GM18519 (cell line): ENCODE measurements around the gene CEP95.
A peak's percentile ranks its signal among the peaks of the same experiment; 100 is the strongest.
"Not testable (repeated sequence)": the region's sequence is repeated elsewhere in the genome, so short reads cannot be mapped to it uniquely, and the experiment has no call there.

ENCODE experiments used
- ATAC-seq: cut with Tn5 transposase; IDR thresholded peaks from one replicate; pipeline ENCODE4 v1.9.1; 2021; ENCODE audit warnings: mild to moderate bottlenecking, moderate library complexity; ENCODE audit not compliant: unreplicated experiment, low FRiP score

CEP95 gene

DNA sequence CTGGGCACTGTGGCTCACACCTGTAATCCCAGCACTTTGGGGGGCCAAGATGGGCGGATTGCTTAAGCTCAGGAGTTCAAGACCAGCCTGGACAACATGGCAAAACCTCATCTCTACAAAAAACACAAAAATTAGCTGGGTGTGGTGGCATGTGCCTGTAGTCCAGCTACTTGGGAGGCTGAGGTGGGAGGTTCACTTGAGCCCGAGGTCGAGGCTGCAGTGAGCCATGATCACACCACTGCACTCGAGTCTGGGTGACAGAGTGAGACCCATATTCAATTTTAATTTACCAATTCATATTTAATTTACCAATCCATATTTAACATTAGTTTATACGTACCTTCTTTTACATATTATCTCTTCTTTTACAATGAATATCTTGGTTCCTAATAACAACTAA, 11.5 kb upstream of the CEP95 start:
- ATAC-seq: not testable (repeated sequence)

- no peak for ATAC-seq
Measured at GRCh38 chr17:64496348-64496785, 10.4 kb upstream of the CEP95 start.

DNA sequence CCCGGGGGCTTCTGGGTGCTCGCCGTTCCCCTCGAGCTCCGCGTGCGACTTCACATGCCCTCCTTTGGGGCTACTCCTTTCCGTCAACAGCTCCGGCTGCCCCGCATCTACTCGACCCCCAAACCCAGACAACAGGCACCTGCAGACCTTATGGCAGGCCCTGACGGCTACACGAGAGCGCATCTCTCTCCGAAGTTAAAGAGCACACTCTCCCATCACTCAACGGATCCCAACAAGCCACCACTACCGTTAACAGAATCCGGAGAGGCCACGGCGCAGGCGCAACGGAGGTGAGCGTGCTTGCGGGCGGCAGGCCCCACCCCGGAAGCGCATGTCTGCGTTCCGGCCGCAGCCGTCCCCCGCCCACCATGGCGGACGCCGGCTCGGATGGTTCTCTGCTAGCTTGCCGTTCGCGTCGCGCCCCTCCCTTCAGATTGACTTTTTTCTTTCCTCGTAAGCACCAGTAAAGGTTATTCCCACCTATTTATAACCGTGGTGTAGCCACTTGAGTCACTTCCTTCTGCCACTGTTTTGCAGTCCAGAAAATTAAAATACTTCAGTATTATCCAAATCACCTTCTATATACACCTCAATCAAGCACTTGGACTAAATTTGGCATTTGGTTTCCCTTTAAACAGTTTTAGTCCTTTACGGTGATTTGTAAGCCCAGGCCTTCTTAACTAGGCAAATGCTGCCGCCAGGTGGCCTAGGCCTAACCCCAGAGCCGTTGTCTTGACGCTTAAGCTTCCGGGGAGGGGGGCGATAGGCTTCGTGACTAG, 9.8 kb upstream of the CEP95 start, which contains the start of gene POLG2:
Gene POLG2 (minus strand): TSS at position 269 of the 779 bp plus-strand sequence. CDS start 86 bp downstream, at position 183.
- ATAC-seq: no peak

DNA sequence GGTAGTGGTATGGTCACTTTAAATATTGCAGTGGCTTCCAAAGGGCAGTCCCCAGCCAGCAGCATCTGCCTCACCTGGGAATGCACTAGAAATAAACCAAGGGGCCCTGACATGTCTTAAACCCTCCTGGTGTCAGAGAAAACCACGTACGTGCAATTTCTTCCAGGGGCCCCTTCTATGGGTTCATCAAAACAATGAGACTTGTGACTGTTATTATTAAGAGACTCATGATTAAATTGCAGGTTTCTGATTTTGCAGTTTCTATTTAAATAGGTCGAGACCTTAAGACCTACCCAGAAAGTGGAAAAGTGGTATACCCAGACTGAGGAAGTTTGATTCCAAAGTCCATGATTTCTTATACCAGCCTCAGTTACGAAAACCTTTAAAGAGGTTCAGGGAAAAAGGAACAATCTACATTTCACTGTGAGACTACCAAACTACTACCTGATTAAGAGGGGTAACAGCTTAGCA, 9.2 kb upstream of the CEP95 start:
- ATAC-seq: no peak

GRCh38 chr17:64498308-64499203, 8.2 kb upstream of the CEP95 start:
- ATAC-seq: no peak

DNA sequence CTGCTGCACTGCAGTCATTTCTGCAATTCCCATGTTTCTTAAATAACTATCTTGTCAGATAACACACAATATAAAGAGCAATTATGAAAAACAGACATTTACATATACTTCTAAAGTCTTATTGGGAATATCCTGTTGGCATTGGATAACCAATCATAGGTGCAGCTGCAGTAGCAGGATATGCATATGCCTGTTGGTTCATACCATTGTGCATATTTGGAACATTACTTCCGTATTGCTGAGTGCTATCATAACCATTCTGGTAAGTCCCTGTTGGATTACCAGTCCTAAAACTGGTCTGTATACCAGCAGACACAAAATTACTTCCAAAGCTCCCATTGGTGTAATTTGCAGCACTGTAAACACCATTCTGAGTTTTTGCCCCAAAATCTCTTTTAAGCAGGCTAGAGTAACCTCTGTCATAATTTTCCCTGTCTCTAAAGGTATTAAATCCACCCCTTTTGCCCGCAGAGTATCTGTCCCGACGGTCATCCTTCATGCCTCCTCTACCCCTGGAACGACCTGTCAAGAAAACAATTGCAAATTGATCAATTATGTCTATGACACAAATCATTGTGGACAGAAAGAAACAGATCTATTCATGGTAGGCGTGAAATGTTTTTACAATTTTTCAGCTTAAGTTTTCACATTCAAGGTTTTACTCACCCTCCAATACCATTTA, 6.8 kb upstream of the CEP95 start:
- no peak for ATAC-seq

GRCh38 chr17:64500487-64500859, 6.3 kb upstream of the CEP95 start:
- no peak for ATAC-seq

DNA sequence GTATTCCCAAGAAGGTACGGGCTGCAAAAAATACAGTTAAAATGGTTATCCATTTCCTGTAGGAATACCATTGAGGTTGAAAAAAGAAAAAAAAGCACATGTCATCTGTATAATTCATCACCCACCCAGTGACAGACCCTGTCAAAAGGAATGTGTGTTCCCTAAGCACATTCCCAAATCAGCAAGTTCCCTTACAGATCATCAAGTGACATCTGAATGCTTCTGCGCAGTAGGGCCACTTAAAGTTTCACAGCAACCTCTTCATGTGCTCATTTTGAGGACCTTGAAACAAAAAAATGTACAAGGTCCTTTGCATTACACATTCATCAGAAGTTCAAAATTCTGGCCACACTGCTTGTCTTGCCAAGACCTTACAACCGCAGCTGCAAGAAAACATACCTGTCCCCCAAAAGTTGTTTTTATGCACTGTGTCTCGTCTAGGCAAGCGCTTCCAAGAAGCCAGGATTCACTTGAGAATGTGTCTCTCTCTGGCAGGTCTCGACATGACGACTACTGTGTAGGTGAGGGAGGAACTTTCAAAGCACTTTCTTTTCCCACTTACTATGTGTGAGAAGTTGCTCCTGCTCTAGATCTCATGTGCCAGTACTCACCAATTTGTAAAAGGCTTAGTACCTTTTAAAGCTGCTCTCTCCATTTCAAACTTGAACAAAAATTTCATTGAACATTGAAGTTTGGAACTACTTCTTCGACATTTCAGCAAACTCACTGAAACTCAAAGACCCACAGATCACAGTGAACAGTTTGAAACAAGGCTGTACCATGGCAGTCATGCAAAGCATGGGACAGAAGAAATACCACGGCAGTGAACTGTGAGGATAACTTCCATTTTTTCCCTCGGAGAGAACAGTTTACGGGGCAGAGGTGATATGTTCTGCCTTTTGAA, 5.7 kb upstream of the CEP95 start:
- ATAC-seq: no peak

- no peak for ATAC-seq
Measured at GRCh38 chr17:64502021-64502420, 4.8 kb upstream of the CEP95 start.

GRCh38 chr17:64502809-64503208, 4.0 kb upstream of the CEP95 start:
- ATAC-seq: no peak

- no peak for ATAC-seq
Measured at GRCh38 chr17:64503341-64503740, 3.4 kb upstream of the CEP95 start.

DNA sequence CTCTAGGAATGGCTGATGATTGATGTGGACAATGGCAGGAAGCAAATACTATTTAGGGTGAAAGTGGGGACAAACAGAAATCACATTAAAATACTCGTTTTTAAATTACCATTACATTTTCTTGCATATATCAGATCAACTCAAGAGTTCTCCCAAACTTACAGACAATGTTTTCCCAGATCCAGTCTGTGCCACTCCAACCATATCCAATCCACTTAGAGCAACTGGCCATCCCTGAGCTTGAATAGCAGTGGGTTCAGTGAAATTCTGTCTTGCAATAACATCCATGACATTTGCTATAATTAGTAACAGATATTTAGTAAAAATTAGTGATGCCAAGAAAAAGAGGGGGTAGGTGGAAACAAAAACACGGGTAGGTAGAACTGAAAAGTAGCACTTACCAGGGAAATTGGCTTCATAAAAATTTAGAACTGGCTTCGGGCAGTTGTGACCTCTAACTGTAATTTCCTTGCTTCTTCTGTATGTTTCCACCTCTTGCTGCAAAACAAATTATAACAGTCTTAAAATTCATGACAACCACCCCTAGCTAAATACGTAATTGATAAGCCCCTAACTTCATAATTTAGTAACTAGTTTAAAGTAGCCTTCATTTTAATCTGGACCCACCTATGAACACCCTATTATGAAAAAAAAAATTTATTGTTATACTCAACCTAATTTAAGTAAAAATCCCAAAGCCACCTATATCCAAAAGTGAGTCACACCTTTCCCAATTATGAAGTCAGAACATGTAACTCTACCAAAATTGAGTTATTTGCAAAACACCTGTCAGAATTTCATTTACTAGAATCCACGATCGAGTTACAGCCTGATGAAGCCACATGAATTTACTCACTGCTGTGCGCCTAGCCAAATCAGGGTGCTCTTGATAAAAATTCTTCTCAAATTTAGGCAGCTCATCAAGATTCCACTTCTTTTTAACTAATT, 2.7 kb upstream of the CEP95 start:
- ATAC-seq: no peak

- ATAC-seq: no peak
Measured at GRCh38 chr17:64504769-64505339, 1.9 kb upstream of the CEP95 start.

DNA sequence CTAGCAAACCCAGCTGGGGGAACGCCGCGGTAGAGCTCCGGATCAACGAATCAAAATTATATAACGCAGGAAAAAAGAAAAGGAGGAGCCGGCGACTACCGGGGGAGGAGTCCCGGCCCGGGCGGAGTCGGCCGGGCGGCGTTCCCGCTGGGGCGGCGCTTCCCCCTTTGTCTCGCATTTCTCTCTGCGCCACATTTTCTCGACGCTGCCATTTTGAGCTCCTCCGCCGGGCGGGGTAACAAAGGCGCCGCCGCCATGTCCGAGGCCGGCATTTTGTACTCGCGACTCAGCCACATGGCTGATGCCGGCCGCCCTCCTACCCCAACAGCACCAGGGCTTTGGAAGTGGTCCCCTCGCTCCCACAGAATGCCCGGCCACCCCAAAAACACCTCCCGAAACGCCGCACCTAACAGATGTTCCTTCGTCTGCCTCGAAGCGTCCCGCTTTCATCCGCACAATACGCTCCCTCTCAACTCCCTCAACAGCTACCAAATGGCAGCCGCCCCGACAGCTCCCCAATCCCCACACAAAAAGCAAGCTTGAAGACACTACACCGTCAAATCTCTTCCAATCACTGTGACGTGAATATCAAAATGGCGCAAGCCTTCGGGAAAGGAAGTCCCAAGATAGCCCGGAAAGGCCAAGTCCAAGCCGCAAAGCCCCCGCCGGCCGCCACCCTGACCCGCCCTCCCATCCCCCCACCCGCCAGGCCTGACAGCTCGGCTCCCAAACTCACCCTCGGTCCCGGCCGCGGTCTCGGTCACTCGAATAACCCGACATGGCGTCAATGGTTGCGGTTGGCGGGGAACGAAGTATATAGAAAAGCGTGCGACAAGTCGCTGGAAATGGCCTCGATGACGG, 1.2 kb upstream of the CEP95 start:
- ATAC-seq: no peak

GRCh38 chr17:64506201-64506575, 589 bp upstream of the CEP95 start, which contains the start of gene DDX5:
DDX5 (minus strand) TSS chr17:64506289; CDS start chr17:64506119, 170 bp downstream.
- ATAC-seq: peak; percentile 35

DNA sequence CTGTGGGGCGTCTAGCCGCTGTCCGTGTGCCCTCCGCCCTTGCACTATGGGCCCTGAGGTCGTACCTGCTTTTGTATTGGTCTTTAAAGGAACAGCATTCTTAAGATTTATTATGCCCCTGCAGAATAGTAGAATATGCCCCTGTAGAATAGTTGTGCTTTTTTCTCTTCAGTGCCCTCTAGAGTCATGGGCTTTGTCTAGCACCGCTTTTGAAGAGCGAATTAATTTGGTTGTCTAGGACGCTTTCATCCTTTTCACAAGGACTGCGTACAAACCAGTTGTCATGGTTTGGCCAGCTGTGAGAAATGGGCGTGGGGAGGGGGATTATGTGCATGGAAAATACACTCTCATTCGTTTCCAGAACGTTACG, 621 bp downstream of the CEP95 start:
- ATAC-seq: peak; percentile 15

GRCh38 chr17:64508683-64509082, 1.9 kb downstream of the CEP95 start:
- ATAC-seq: no peak
